Heart left ventricle (tissue), 13 donors: ENCODE results near the gene DENND1C.

ENCODE experiments used
- POLR2A ChIP-seq, 2 donors: fragments of 450-650 bp; IDR thresholded peaks; one replicate each; pipeline ENCODE4 v1.6.1; 2017; ENCODE audit warnings: antibody characterized with exemption in 2 of 2, mild to moderate bottlenecking in 2 of 2, moderate library complexity in 2 of 2
- TF ChIP-seq, protein P1 (sequence below), 12 donors: fragments of 200-600 bp; sonication (generic) in 4 of 12; IDR thresholded peaks; one replicate each; pipeline versions ENCODE4 v1.5.0 to v1.8.0; 2018 to 2022; ENCODE audit warnings: antibody characterized with exemption in 12 of 12, mild to moderate bottlenecking in 5 of 12
- donor health status: ischemic (EF 13 %, LVEDD 7.1; RV severe dilation, severe dysfunction).
- donor health status: DM: no; HTN: yes; CAD: no.
- donor health status: DM: no; HTN: no; CAD: no.
- donor health status: ischemic (EF 25% LVEDD 6.9; RV normal size, moderate dysfunction).
- donor health status: ischemic (EF 25% LVEDD 5.7; RV mildly dilated, moderate dysfunction).
- donor health status: ischemic (EF 35%, LVEDD 5.7; RV mildly dilated, moderate dysfunction).
- donor health status: nonischemic (EF 11% LVEDD 7.7; RV severe dilation, severe dysfunction).
- donor health status: DM: yes; HTN: yes; CAD: no.
- donor health status: PGD.
- donor health status: ischemic (EF 29% LVEDD 5.4; RV normal size, mild dysfunction).
- donor health status: nonischemic (EF 23%, LVEDD 6.1; RV moderate dilation, normal function).

- TF ChIP-seq, protein P1, sequence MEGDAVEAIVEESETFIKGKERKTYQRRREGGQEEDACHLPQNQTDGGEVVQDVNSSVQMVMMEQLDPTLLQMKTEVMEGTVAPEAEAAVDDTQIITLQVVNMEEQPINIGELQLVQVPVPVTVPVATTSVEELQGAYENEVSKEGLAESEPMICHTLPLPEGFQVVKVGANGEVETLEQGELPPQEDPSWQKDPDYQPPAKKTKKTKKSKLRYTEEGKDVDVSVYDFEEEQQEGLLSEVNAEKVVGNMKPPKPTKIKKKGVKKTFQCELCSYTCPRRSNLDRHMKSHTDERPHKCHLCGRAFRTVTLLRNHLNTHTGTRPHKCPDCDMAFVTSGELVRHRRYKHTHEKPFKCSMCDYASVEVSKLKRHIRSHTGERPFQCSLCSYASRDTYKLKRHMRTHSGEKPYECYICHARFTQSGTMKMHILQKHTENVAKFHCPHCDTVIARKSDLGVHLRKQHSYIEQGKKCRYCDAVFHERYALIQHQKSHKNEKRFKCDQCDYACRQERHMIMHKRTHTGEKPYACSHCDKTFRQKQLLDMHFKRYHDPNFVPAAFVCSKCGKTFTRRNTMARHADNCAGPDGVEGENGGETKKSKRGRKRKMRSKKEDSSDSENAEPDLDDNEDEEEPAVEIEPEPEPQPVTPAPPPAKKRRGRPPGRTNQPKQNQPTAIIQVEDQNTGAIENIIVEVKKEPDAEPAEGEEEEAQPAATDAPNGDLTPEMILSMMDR (IDR thresholded peaks at IDR 0.05) = no peak
- no peak for TF ChIP-seq POLR2A (IDR thresholded peaks at IDR 0.05)
These were observed 1.6 kb upstream of the DENND1C start for GRCh38 chr19:6483235-6483634.
